ENCODE measurements around the gene TRIM66.

DNA sequence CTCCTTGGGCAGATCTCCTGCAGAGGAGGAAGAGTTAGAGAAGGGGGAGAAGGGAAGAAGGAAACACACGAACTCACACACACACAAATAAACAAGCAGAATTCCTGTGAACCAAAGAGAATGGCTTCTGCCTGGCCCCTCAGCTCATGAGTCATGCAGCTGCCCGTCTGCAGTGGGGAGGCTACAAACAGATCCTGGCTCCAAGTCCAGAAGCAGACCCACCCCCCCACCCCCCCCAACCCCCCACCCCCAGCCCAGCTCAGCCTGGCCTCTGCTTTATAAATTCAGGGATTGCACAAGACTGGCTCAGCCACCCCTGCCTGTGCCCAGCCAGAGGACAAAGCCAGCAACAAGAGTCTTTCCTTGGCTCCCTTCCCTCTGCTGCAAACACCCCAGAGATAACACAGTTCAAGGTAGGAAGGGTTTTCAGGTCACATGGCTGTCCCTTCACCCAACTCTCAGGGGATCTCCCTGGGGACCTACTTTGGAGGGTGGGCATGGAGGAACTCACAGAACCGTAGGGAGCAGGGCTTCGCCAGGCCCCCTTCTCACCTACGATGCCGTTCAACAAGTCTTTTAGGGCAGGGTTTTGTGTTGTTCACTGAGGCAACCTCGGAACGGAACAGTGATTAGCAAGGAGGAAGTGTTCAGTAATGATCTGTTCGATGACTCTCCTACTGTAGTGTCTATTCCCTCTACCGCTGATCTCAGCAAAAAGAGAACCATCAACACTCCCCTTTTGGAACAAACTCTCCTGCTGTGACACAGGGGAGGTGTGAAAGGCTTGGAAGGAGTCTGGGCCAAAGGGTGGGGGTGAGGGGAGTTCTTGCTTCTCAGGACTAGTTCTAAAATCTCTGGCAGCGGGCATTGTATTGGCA lies 35.6 kb upstream of the TRIM66 start:
- TF ChIP-seq, protein P1, sequence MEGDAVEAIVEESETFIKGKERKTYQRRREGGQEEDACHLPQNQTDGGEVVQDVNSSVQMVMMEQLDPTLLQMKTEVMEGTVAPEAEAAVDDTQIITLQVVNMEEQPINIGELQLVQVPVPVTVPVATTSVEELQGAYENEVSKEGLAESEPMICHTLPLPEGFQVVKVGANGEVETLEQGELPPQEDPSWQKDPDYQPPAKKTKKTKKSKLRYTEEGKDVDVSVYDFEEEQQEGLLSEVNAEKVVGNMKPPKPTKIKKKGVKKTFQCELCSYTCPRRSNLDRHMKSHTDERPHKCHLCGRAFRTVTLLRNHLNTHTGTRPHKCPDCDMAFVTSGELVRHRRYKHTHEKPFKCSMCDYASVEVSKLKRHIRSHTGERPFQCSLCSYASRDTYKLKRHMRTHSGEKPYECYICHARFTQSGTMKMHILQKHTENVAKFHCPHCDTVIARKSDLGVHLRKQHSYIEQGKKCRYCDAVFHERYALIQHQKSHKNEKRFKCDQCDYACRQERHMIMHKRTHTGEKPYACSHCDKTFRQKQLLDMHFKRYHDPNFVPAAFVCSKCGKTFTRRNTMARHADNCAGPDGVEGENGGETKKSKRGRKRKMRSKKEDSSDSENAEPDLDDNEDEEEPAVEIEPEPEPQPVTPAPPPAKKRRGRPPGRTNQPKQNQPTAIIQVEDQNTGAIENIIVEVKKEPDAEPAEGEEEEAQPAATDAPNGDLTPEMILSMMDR (IDR thresholded peaks at IDR 0.05): no peak
- TF ChIP-seq POLR2AphosphoS5 (IDR thresholded peaks at IDR 0.05): peak; percentile 60
- TF ChIP-seq POLR2A (IDR thresholded peaks at IDR 0.05): no peak

Data from gastroesophageal sphincter (tissue), 3 donors.